NCI-H82 treated with DMSO at 0.1 percent for 48 hours (cell line): ENCODE data around the gene SLAIN2.

Source experiments
- DNase-seq: peaks from one replicate; lab custom pipeline; 2025; ENCODE audit not compliant: unreplicated experiment; lab: John Stamatoyannopoulos, UW

The SLAIN2 gene

DNA sequence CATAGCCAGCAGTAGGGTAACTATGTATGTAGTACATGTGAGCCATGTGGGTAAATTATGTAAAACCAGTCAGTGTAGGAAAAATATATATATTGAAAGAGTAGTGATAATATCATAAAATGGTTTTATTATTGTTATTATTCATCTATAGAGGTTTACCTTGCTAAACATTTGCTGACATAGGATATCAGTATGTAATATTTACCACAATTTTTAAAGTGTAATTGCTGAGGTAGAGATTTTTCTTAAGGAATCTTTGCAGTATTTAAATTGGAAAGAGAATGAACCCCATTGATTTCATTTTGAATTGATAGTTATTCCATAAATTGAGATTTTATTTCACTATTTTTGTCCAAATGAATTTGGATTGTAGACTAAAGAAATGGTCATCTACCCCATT lies 27.1 kb downstream of the SLAIN2 start:
- no peak for DNase-seq

DNA sequence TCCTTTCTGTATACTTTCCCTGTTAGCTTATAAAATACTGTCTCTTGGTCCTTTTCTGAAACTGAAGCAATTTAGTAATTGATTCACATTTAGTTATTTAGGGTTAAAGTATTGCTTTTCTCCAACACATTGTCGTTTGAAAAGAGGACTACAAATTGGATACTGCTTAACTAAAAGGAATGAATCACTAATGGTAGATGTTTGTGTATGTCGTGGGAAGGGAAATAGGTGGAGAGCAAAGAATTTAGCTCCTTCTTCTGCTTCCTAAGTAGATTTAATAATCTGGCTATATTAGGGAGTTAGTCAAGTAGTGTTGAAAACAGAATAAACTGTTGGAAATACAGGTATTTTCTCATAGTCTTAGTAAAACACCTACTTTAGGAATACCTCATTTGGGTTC lies 27.9 kb downstream of the SLAIN2 start:
- no peak for DNase-seq

DNA sequence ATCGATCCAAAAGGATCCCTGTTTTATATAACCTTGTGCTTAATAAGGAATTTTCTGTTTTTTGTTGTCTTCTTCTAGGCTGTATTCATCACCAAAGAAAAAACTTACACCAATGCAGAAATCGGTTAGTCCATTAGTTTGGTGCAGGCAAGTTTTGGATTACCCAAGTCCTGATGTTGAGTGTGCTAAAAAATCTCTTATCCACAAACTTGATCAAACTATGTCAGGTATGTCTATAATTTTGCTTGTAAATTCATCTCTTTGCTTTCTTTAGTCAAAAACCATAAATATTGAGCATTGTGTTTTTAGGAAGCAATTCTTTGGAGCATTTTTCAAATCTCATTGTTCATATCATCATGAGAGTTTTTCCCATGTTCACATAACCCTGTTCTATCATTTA lies 28.4 kb downstream of the SLAIN2 start:
- DNase-seq = no peak

DNA sequence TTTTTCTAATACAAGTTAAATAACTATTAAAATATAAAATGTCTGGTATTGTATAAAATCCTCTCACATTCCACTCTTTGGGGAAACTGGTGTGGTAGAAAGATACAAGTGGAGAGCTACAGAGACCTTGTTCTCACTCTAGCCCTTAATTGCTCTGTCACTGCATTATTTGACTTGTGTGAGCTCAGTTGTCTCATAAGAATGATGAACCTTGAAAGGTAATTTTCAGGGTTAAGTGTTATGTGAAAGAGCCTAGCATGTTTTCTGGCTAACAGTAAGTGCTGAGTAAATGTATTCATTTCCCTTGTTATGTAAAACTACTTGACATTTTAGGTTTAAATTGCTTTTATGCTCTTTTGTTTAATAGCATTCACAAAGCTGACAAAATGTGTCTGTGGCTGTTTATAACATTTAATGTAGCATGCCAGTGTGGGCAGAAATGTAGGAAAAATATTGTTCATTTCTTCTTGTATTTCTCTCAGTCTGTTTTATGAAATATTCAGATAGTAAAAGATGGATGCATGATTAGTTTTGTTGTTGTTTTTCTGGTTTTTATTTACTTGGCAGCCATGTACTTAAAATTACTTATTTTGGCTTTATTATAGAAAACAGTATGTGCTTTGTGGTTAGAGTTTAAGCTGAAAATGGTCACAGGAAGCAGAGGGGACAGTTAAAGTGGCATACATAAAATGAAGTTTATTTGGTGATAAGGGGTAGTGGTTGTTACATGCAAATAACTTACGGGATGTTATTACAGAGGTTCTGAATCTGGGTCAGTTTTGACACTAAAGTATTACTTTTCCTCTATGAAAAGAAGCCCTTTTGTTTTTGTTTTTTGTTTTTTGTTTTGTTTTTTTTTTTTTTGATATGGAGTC lies 29.2 kb downstream of the SLAIN2 start:
- DNase-seq = no peak

DNA sequence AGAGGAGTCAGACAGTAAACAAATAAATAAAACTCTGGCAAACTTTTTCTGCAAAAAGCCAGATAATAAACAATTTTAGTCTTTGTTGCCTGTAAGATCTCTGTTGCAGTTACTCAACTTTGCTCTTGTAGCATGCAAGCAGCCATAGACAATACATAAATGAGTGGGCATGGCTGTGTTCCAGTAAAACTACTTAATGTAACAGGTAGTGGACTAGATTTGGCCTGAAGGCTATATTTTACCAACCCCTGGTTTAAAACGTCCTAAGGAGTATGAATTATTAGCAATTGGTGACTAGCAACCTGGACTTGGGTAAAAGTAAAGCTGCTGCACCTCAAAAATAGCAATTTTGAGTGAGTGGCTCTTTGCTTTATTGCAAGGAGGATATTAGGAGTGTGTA lies 30.9 kb downstream of the SLAIN2 start:
- no peak for DNase-seq

DNA sequence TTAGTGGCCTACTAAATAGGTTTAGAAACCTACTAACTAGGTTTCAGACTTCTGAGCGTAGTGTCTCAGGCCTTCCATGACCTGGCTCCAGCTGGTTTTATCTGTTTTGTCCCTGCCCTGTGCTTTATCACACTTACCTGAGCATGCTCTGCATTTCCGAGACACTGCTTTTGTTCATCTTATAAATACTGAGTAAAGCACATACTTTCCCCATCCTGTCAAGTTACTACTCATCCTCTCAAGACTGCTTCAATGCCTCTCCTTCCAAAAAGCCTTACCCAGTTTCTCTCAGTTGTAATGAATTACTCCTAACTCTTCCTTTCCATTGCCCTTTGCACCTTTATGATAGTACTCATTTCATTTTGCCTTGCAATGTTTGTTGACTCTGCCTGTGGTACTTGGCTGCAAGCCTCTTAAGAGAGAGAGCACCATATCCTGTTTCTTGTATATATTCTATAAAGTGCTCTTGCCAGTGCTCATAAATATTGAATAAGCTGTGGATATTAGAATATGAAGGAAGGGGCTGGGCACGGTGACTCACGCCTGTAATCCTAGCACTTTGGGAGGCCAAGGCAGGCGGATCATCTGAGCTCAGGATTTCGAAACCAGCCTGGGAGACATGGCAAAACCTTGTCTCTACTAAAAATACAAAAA lies 34.4 kb downstream of the SLAIN2 start:
- DNase-seq = no peak

DNA sequence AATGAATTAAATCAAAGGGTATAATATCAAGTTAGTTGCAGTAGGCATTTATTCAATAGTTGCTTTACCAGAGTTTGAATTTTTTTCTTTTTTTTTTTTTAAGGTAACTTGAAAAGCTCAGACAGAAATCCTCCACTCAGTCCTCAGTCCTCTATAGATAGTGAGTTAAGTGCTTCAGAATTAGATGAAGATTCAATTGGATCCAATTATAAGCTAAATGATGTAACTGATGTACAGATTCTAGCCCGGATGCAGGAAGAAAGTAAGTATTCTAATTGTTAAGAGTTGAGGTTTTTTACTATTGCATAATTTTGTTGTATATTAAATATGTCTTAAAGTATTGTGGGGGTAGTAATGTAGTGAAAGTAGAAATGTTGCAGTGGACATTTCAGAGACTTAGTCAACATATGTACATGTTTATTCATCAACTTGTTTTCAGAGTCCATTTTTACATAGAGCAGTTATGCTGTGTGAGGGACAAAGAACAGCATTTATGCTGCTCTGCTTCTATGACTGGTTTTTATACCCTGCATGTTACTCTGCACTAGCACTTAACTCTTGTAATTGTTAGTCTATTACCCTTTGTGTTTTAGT lies 38.4 kb downstream of the SLAIN2 start:
- no peak for DNase-seq

DNA sequence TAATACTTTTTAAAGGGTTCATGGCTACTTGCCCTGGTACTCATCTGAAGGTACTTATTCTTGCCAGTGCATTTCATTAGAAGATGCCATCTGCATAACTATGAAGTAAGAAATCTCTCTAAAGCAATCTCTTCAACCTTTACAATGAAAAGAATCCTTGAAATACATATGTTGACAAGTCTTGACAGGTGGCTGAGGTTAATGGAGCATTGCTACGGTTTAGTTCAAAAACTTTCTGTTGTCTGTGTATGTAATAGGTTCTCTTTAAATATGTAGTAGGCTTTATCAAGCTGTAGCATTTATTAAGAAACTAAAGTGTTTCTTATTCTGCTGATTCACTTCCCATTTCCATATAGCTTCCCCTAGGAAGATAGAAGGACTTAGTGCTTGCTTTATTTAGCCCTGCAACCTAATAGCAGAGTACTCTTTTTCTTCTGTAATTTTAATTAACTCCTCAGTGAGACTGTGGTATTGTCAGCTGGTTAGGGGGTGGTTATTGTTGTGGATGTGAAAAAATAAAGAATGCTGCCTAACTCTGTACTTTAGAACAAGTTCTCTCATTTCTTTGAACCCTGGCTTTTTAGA lies 39.3 kb downstream of the SLAIN2 start:
- DNase-seq = no peak

DNA sequence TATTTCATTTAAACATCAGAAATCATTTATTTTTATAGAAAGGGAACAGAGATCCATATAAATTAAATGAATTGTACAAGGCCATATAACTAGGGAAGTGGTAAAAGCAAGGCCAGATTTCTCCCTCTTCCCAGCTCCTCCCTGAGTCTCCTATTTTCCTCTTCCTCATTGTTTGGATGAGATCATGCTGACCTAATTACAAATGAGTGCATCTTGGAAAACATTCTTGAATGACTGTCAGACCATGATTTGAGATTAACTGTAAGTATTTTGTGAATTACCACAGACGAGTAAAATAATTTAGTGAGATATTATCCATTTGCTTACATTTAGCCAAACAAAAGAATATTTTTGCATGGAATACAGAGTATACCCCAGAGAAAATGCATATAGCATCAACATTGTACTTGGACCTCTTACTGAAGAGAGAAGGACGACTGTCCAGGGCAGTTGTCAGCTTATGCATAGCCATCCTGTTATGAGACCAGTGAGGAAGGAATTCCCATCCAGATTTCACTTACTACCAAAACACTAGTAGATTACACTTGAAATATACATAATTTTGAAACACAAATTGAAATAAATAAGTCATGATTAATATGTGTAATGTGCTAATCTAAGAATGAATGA lies 47.3 kb downstream of the SLAIN2 start:
- DNase-seq = no peak

DNA sequence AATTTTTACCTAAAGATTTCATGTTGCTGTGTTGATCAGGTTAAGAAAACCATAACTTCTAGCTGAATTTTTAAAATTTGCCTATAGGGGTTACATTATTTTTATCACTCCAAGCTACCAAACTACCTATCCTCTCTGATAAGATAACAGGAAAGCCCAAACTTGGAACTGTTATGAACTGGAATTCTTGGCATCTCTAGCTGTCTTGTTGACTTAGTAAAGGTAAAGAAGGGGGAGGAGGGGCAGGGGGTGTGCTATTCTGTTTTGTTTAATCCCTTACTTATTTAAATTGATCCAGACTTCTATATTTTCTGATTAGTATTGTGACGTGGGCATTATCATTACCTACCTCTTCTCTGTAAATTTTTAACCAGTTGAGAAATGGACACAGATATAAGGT lies 54.7 kb downstream of the SLAIN2 start:
- DNase-seq = no peak

DNA sequence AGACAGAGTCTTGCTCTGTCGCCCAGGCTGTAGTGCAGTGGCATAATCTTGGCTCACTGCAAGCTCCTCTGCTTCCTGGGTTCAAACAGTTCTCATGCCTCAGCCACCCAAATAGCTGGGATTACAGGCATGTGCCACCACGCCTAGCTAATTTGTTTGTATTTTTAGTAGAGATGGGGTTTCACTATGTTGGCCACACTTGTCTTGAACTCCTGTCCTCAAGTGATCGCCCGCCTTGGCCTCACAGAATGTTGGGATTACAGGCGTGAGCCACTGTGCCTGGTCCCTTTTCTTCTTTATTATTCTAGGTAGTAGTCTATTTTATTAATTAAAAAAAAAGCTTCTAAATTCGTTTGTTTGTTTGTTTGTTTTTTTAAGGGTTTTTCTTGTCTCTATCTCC lies 59.1 kb downstream of the SLAIN2 start:
- no peak for DNase-seq

DNA sequence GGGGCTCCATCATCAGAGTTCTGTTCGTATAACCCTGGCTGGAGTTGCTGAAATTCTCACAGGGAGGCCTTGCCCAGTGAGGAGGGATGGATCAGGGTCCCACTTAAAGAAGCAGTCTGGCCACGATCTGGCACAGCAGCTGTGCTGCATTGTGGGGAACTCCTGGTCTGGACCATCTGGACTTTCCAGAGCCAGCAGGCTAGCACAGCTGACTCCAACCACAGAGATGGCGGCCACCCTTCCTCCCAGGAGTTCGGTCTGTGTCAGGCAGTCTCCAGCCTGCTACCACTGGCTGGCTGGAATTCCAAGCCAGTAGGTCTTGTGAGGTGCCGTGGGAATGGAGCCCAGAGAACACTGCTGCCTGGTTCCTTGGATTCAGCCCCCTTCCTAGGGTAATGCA lies 62.0 kb downstream of the SLAIN2 start:
- DNase-seq = no peak

DNA sequence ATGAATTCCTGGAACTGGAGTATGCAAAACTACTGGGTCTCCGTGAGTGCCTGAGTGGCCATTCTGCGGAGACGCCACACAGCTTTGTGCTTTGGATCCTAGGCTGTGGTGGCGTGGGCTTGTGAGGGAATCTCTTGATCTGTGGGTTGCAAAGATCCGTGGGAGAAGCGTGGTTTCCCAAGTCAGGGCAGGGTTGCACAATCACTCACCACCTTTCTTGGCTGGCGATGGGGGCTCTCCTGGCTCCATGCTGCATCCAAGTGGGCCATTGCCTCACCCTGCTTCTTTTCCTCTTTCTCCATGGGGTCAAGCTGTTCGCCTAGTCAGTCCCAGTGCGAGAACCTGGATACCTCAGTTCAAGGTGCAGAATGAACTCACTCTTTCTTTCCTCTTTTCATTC lies 62.5 kb downstream of the SLAIN2 start:
- no peak for DNase-seq

DNA sequence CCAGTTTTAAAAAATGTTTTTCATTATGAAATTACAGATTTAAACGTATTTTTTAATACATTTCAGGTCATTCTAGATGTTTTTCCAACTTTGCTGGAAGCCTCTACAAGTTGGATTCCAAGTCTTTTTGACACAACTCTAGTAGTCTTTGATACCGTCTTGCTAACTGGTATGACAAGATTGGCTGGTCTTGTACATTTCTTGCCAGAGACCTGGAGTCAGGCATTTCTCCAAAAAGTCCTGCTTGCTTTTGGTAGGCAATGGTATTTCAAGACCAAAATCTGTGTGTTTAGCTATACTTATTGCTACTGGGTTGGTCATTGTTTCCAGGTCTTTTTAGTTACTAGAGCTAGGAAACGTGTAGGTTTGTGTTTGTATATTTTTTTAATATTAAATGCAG lies 64.6 kb downstream of the SLAIN2 start:
- no peak for DNase-seq

DNA sequence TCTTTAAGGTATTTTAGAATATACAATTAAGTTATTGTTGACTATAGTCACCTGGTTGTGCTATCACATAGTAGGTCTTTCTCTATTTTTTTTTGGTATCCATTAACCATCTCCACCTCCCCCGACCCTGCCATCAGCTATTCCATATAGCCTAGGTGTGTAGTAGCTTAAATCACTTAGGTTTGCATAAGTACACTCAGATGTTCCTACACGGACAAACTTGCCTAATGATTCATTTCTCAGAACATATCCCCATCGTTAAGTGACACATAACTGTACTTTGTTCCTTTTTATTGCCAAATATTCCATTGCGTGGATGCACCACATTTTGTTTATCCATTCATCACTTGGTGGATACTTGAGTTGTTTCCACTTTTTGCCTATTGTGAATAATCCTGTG lies 67.9 kb downstream of the SLAIN2 start:
- no peak for DNase-seq

DNA sequence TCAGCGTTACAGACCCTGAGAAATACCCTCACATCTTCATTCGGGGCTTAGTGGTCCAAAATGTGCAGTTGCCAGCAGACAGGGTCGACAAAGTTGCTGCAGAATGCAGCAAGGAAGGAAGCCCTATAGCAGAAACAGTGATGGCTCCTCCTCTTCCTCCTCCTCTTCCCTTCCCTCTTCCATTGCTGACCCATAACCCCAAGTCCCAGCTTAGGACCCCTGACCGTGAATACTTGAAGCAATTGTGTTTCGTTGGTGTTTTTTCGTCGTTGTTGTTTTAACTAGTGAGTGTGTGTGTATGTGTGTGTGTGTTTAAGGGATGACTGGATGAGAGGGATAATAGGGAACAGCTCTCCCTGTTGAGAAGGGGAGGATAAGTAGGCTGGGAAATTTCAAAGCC lies 69.5 kb downstream of the SLAIN2 start:
- no peak for DNase-seq

DNA sequence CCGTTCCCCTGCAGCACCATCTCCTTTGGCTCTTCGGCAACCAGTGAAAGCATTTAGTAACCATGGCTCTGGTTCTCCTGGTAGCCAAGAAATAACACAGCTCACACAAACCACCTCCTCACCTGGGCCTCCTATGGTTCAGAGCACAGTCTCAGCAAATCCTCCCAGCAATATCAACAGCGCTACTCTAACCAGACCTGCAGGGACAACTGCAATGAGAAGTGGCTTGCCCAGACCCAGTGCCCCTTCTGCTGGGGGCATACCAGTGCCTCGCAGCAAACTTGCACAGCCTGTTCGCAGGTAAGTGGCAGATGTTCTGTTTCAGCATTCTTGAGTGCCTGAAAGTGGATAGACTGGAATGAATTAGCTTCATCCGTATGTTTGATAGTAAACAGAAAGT lies 78.8 kb downstream of the SLAIN2 start:
- no peak for DNase-seq

DNA sequence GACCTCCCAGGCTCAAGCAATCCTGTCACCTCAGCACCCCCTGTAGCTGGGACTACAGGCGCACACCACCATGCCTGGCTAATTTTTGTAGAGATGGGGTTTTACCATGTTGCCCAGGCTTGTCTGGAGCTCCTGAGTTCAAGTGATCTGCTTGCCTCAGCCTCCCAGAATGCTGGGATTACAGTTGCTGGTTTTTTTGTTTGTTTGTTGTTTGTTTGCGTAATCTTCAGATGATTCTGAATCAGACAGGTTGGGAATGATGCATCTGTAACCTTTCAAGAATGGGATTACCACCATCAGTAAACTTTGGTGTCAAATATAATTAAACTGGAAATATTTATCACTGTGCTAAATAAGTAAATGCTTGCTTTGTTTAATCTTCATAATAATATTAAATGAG lies 79.8 kb downstream of the SLAIN2 start:
- no peak for DNase-seq

DNA sequence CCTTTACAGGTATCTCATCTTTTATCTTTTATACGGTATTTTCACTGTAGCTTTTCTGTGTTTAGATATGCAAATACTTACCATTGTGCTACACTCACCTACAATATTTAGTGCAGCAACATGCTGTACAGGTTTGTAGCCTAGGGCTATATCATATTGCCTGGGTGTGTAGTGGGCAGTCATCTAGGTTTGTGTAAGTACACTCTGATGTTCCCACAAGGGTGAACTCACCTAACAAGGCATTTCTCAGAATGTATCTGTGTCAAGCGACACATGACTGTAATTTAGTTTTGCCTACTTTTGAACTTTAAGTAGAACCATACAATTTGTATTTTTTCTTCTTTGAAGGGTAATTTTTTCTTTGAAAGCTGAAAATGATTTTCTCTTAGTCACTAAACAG lies 87.6 kb downstream of the SLAIN2 start:
- no peak for DNase-seq

DNA sequence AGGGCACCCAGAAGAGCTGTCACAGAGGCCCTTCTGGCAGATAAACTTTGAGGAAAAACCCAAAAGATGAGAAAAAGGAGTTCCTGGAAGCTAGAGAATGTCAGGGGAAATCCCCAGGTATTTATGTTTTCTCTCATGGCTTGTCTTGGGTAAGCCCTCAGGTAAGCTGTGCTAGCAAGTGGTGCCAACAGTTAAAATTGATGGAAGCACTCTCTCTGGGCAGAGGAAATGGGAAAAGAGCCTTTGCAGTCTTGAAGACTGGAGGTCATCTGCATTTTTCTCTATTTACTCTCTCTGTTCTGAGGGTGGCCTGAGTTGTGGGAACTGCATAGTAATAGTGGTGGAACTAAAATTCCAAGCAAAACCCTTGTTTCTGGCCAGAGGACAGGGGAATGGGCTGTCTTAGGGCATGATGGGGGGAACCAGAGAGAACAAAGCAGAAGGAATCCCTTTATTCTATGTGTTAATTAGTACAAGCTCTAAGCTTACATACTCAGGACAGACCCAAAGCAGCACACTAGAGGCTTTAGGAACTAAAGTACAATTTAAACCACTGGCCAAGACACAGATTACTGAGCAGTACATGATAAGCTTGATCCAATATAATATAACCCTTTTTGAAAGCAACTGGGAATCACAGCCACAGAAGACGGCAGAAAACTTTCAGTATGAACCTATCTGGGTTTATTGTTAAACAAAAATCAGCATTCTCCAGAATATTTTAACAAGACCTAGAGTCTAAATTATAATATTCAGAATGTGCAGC lies 88.6 kb downstream of the SLAIN2 start:
- no peak for DNase-seq

DNA sequence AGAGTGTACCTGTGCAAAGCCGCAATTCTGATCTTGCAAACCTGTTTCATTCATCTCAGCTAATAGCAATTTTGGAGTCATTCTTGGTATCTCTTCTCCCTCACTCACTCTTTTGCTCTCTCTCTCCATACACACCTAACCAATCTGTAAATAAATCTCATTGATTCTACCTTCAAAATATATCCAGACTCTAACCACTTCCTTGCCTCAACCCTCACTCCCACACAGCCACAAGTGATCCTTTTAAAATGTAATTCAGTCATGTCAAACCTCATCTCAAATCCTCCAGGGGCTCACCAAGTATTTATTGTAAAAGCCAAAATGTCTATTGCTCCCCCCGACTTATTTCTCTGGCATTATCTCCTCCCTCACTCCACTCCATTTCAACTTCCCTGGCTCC lies 90.1 kb downstream of the SLAIN2 start:
- no peak for DNase-seq
